Neutrophil (primary cell): ENCODE measurements around the gene KIF1A.

Source experiments
- H3K27ac ChIP-seq: fragments of 200-600 bp; sonication (generic); 2 replicates; pipeline ENCODE4 v1.5.1; 2016; ENCODE audit warnings: mild to moderate bottlenecking, moderate library complexity
- H3K27me3 ChIP-seq: fragments of 200-600 bp; sonication (generic); 2 replicates; pipeline ENCODE4 v1.6.0; 2016; ENCODE audit warnings: mild to moderate bottlenecking
- H3K36me3 ChIP-seq: fragments of 200-600 bp; sonication (generic); 2 replicates; pipeline ENCODE4 v1.5.1; 2017
- H3K4me1 ChIP-seq, 2 experiments: fragments of 200-600 bp in 1 of 2; sonication (generic) in 1 of 2; 1 replicate in 1 of 2; 2 replicates in 1 of 2; pipeline versions ENCODE4 v1.5.1 to v1.6.1; 2013 to 2016; ENCODE audit warnings: low read depth in 1 of 2, low read length in 1 of 2, mild to moderate bottlenecking in 1 of 2, moderate library complexity in 1 of 2; ENCODE audit not compliant: control insufficient read depth in 1 of 2, insufficient read depth in 1 of 2
- H3K4me3 ChIP-seq, 2 experiments: fragments of 200-600 bp in 1 of 2; sonication (generic) in 1 of 2; 1 replicate in 1 of 2; 2 replicates in 1 of 2; pipeline ENCODE4 v1.5.1; 2013 to 2016; ENCODE audit warnings: low read depth in 1 of 2, low read length in 1 of 2, mild to moderate bottlenecking in 1 of 2, moderate library complexity in 1 of 2
- H3K9me3 ChIP-seq: fragments of 200-600 bp; sonication (generic); 2 replicates; pipeline ENCODE4 v1.5.1; 2016
- TF ChIP-seq, protein P1 (sequence below): fragments of 200-600 bp; sonication (generic); IDR thresholded peaks from 2 replicates; pipeline ENCODE4 v1.5.1; 2016; ENCODE audit warnings: antibody characterized with exemption

The KIF1A gene

GRCh38 chr2:240818293-240819125, 1.5 kb downstream of the KIF1A start:
- Histone ChIP-seq H3K36me3 (no peaks in the 10 kb centered on the region), H3K27ac (no peak overlapping the region), H3K4me1 (no peaks in the 10 kb centered on the region), H3K4me3 (no peak overlapping the region), H3K27me3 (peaks cover 78% of the 10 kb centered on the region), H3K9me3 (no peaks in the 10 kb centered on the region)
- TF ChIP-seq, protein P1, sequence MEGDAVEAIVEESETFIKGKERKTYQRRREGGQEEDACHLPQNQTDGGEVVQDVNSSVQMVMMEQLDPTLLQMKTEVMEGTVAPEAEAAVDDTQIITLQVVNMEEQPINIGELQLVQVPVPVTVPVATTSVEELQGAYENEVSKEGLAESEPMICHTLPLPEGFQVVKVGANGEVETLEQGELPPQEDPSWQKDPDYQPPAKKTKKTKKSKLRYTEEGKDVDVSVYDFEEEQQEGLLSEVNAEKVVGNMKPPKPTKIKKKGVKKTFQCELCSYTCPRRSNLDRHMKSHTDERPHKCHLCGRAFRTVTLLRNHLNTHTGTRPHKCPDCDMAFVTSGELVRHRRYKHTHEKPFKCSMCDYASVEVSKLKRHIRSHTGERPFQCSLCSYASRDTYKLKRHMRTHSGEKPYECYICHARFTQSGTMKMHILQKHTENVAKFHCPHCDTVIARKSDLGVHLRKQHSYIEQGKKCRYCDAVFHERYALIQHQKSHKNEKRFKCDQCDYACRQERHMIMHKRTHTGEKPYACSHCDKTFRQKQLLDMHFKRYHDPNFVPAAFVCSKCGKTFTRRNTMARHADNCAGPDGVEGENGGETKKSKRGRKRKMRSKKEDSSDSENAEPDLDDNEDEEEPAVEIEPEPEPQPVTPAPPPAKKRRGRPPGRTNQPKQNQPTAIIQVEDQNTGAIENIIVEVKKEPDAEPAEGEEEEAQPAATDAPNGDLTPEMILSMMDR: no peak

DNA sequence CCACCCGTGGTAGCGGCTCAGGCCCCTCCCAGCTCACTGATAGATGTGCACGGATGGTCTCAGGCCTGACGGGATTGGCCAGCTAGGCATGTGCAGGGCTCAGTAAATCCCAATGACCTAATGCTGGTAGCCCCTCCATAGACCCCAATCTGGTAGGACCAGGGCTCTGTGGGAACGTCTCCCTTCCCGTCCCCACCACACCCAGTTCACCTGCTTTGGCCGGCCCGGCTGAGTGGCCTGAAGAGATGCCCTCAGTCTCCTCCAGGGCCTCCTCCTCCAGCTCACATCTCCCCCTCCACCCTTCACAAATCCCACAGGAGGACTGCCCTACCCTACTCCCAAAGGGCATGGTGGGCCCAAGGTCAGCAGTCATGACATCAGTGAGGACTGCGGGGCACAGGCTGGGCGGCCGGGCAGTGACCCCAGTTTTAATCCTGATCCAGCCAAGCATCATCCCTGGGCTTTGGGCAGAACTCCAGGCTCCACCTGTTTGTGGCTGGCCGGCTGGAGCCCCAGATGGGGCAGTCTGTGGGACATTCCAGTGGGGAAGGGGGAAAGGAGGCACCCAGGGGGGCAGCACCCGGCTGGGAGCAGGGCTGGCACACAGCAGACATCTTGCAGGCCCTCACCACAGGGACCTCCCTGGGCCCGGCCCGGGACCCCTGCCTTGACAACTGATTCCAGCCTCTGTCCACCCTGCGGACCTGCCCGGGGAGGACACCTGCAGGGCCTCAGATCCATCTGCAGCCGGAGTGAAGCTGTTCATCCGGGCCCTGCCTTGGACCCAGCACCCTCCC, 2.3 kb downstream of the KIF1A start:
- H3K9me3 ChIP-seq: no peaks in the 10 kb centered on the region
- TF ChIP-seq, protein P1: no peak
- H3K27me3 ChIP-seq: peaks cover 70% of the 10 kb centered on the region
- H3K4me3 ChIP-seq: no peak overlapping the region
- H3K4me1 ChIP-seq: no peaks in the 10 kb centered on the region
- no peaks in the 10 kb centered on the region for H3K36me3 ChIP-seq
- no peak overlapping the region for H3K27ac ChIP-seq

DNA sequence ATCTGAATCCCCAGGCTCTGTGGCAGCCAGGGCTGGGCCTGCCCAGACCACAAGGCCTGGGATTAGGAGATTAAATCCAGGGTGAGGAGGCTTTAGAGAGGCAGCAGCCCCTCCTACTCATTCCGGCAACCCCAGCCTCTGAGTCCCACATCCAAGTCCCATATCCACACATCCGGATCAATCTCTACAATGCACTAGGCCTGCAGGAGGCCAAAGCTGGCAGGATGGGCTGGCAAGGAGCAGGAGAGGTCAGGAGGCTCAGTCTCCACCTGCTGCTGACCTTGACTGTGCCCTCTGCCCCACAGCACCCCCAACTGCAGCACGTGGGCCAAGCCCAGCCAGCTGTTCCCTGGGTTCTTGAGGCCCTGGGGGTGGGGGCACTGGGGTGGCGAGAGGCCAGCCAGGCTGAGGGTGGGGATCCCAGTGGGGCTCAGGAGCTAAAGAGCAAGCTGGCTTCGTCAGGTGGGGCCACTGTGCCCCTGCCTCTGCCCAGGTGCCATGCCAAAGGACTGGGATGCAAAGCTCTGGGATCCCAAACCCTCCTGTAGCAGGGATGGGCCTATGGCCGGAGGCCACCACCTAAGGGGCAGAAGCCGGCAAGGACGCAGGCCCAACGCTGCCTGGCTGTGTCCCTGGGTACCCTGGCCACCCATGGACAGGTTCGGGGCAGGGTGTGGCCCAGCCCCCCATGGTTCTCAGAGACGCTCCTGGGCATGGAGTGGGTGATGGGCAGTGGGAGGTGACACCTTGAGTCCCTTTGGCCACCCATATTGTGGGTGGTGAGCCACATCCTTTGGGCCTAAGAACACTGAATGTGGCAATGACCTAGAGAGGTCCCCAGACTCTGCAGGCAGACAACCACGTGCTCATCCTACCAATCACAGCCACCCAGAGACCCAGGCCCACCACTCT, 3.2 kb downstream of the KIF1A start:
- no peaks in the 10 kb centered on the region for H3K9me3 ChIP-seq
- peaks cover 61% of the 10 kb centered on the region for H3K27me3 ChIP-seq
- no peak overlapping the region for H3K4me3 ChIP-seq
- no peak overlapping the region for H3K27ac ChIP-seq
- no peaks in the 10 kb centered on the region for H3K36me3 ChIP-seq
- H3K4me1 ChIP-seq: no peaks in the 10 kb centered on the region
- TF ChIP-seq, protein P1: no peak

DNA sequence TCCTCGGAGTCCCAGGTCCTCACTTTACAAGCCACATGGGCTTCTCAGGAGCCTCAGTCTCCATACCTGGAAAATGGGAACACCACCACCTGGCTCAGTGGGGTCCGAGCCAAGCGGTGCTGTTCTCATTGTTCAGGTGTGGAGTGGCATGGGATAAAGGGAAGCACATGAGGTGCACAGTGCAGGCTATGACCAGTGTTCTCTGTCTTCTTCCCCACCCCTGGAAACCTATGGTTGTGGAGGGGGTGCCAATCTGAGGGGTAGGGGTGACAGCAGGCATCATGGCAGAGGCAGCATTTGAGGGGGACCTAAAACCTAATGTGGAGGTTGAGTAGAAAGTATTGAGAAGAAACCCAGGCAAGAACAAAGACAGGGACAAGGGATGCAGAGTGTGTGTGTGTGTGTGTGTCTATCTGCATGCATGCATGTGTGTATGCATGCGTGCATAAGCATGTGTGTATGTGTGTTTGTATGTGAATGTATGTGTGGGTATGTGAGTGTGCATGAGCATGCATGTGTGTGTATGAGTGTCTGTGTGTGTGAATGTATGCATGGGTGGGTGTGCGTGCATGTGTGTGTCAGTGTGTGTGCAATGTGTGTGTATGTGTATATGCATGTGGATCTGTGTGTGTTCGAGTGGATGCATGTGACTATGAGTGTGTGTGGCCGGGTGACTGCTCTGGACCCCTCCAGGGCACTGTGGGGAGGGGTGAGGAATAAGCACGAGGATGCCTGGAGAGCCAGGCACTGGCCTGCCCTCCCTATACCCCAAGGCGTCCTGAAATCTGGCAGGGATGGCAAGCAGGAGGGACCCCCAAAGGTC, 4.0 kb downstream of the KIF1A start:
- no peaks in the 10 kb centered on the region for H3K9me3 ChIP-seq
- TF ChIP-seq, protein P1: no peak
- no peak overlapping the region for H3K4me3 ChIP-seq
- H3K27ac ChIP-seq: no peak overlapping the region
- no peaks in the 10 kb centered on the region for H3K4me1 ChIP-seq
- peaks cover 53% of the 10 kb centered on the region for H3K27me3 ChIP-seq
- no peaks in the 10 kb centered on the region for H3K36me3 ChIP-seq
